GM18909 (cell line): Measurements from ENCODE around the gene SNRPA.

ENCODE experiments used
- ATAC-seq: cut with Tn5 transposase; IDR thresholded peaks from one replicate; pipeline ENCODE4 v1.9.1; 2021; ENCODE audit warnings: mild to moderate bottlenecking; ENCODE audit not compliant: unreplicated experiment, poor library complexity

Gene SNRPA

GRCh38 chr19:40798683-40799557 is 47.9 kb downstream of the SNRPA start, which contains the start of gene EGLN2:
EGLN2 (plus strand) TSS chr19:40799191; CDS start chr19:40800573, 1,382 bp downstream.
- peak; percentile 79 for ATAC-seq

- ATAC-seq: no peak
Measured at GRCh38 chr19:40799558-40800338, 48.7 kb downstream of the SNRPA start.

DNA sequence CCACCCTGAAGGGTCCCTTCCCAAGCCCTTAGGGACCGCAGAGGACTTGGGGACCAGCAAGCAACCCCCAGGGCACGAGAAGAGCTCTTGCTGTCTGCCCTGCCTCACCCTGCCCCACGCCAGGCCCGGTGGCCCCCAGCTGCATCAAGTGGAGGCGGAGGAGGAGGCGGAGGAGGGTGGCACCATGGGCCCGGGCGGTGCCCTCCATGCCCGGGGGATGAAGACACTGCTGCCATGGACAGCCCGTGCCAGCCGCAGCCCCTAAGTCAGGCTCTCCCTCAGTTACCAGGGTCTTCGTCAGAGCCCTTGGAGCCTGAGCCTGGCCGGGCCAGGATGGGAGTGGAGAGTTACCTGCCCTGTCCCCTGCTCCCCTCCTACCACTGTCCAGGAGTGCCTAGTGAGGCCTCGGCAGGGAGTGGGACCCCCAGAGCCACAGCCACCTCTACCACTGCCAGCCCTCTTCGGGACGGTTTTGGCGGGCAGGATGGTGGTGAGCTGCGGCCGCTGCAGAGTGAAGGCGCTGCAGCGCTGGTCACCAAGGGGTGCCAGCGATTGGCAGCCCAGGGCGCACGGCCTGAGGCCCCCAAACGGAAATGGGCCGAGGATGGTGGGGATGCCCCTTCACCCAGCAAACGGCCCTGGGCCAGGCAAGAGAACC is 49.5 kb downstream of the SNRPA start:
- ATAC-seq: no peak

- ATAC-seq: no peak
Measured at GRCh38 chr19:40800997-40801377, 50.0 kb downstream of the SNRPA start.

- ATAC-seq: no peak
Measured at GRCh38 chr19:40801426-40802299, 50.7 kb downstream of the SNRPA start.

GRCh38 chr19:40802300-40803169 is 51.5 kb downstream of the SNRPA start:
- no peak for ATAC-seq

- ATAC-seq: no peak
Measured at GRCh38 chr19:40803170-40803856, 52.3 kb downstream of the SNRPA start.

DNA sequence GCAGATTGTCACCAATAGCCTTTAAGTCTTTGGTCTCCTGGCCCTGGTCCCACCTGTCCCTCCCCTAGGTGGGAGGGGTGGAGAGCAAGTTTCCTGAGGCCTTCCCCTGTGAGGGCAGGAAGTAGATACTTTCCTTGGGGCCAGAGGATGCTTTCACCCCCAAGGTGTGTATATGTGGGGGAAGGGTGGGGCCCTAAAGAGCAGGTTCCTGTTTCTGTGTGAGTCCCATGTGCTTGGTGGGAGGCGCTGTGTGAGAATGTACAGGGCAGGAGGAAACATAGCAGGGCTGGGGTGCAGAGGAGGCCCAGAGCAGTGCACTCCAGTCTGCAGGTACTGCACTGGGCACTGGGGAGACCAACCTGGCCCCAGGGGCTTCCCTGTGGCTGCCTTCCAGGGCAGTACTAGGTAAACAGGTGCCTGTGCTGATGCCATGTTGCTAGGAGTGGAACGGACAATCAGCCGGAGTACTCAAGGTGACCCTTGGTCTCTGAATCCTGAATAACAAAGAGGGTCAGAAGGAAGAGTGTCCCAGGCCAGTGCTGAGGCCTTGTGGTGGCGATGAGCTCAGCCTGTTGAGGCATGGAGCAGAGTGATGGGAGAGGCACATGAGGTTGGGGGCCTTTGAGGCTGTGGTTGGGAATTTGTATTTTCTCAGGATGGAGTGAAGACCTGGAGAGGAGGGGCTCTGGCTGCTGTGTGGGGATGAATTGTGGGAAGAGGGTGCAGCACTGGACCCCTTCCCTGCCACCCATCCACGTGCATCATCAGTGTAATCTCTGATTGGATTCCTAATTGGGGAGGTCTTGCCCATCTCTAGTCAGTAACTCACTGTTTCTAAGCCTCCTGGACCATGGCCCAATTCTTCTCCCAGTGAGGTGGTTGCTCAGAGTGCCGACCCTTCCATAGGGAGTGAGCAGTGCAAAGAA is 53.1 kb downstream of the SNRPA start:
- ATAC-seq: no peak

DNA sequence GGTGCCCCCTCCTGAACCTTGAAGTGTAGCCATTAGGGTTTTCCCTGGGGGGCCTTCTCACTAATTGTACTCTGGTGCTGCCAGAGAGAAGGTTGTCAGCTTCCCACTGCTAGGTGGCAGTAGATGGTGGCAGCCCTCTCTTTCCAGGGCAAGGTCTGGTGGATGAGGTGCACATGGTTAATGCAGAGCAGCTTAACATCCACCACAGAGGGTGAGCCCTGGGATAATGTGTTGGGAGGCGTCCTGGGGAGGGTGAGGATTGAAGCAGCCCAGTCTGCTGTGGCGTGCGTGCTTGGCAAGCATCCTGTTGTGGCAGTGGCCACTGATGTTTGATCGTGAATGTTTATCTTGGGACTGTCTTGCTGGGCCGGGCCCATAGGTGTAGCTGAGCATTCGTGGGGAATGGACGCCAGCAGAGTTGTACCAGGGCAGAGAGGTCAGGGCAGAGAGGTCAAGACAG is 53.8 kb downstream of the SNRPA start:
- ATAC-seq: no peak

DNA sequence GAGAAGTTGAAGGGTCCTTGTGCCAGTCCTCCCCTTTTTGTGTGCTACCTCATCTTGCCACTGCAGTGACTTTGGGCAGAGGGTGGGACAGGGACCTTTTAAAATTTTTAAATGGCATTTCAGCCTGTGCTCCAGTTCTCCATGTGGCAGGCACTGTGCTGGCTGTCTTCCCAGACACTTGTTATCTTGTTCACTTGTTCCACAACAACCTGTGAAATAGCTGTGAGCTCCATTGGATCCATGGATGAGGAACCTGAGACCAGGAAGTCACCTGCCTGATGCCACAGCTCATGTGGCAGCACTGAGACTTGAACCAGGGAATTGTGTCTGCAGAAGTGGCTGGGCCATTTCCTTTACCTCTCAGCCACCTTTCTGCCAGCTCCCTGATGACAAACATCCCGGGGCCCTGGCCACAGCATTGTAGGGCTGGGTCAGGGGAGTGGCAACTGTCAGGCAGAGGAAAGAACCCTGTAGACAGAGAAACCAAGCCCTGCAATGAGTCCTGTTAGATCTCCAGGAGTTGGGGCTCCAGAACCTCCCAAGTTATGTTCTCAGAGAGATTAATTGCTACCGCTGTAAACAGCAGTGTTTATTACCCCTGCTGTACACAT is 54.4 kb downstream of the SNRPA start:
- ATAC-seq: no peak

- no peak for ATAC-seq
Measured at GRCh38 chr19:40806423-40807146, 55.6 kb downstream of the SNRPA start.

DNA sequence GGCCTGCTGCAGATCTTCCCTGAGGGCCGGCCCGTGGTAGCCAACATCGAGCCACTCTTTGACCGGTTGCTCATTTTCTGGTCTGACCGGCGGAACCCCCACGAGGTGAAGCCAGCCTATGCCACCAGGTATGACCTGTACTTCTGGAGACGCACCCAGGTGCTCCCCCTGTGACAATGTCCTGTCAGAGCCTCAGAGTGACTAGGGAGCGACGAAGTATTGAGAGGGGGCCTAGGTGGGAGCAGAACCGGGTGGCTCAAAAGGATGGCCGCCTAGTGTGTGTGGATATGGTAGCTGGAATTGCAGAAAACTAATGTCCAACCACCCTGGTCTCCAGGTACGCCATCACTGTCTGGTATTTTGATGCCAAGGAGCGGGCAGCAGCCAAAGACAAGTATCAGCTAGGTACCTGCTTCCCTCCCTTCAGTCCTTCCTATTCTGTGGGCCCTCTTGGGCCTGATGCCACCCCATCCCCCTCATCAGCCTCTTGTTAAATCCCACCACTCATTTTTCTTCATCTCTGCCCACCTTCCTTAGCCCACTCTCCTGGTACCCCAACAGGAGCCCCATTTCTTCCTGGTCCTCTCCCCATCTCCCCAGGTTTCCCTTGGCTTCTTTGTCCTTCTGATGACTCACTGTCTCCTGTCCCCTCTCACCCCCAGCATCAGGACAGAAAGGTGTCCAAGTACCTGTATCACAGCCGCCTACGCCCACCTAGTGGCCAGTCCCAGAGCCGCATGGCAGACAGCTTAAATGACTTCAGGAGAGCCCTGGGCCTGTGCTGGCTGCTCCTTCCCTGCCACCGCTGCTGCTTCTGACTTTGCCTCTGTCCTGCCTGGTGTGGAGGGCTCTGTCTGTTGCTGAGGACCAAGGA is 56.4 kb downstream of the SNRPA start:
- ATAC-seq: no peak

DNA sequence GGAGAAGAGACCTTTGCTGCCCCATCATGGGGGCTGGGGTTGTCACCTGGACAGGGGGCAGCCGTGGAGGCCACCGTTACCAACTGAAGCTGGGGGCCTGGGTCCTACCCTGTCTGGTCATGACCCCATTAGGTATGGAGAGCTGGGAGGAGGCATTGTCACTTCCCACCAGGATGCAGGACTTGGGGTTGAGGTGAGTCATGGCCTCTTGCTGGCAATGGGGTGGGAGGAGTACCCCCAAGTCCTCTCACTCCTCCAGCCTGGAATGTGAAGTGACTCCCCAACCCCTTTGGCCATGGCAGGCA is 57.0 kb downstream of the SNRPA start:
- no peak for ATAC-seq

- ATAC-seq: no peak
Measured at GRCh38 chr19:40808497-40808896, 57.5 kb downstream of the SNRPA start.

- no peak for ATAC-seq
Measured at GRCh38 chr19:40809358-40810086, 58.5 kb downstream of the SNRPA start.
